ENCODE measurements around the gene RAB31. TPM values are rescaled to one million over a fixed set of nuclear protein-coding genes. Genes with fewer than 3 reads are reported as not detected.

Gene RAB31
- polyA plus RNA-seq, 1 of the 3 experiments (the other 2 are of a cell fraction), result 23.0 TPM

GRCh38 chr18:9835113-9835755 is 127.1 kb downstream of the RAB31 start (continued):
- TF ChIP-seq, protein P1, sequence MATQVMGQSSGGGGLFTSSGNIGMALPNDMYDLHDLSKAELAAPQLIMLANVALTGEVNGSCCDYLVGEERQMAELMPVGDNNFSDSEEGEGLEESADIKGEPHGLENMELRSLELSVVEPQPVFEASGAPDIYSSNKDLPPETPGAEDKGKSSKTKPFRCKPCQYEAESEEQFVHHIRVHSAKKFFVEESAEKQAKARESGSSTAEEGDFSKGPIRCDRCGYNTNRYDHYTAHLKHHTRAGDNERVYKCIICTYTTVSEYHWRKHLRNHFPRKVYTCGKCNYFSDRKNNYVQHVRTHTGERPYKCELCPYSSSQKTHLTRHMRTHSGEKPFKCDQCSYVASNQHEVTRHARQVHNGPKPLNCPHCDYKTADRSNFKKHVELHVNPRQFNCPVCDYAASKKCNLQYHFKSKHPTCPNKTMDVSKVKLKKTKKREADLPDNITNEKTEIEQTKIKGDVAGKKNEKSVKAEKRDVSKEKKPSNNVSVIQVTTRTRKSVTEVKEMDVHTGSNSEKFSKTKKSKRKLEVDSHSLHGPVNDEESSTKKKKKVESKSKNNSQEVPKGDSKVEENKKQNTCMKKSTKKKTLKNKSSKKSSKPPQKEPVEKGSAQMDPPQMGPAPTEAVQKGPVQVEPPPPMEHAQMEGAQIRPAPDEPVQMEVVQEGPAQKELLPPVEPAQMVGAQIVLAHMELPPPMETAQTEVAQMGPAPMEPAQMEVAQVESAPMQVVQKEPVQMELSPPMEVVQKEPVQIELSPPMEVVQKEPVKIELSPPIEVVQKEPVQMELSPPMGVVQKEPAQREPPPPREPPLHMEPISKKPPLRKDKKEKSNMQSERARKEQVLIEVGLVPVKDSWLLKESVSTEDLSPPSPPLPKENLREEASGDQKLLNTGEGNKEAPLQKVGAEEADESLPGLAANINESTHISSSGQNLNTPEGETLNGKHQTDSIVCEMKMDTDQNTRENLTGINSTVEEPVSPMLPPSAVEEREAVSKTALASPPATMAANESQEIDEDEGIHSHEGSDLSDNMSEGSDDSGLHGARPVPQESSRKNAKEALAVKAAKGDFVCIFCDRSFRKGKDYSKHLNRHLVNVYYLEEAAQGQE (IDR thresholded peaks at IDR 0.05; ENCODE audit: low read depth, low read length), result no peak

GRCh38 chr18:9835825-9836224 is 127.7 kb downstream of the RAB31 start:
- ChIA-PET CTCF (interaction anchor here (0.6 to 1.2 kb wide), 2 partner anchors 9 to 37 kb away, joined by 4 to 5 read pairs; no protein-coding TSS in a partner anchor), POLR2A (no interaction called here)
- TF ChIP-seq RCOR1 (IDR thresholded peaks at IDR 0.05; ENCODE audit: low read length), result no peak
- no peak for TF ChIP-seq GABPA (IDR thresholded peaks at IDR 0.05; ENCODE audit: low read depth)
- TF ChIP-seq TCF12 (IDR thresholded peaks at IDR 0.05), result no peak
- TF ChIP-seq EP300 (IDR thresholded peaks at IDR 0.05; ENCODE audit: borderline replicate concordance in 1 of 2, low read depth in 1 of 2, low read length in 1 of 2), result no peak
- TF ChIP-seq YY1 (IDR thresholded peaks at IDR 0.05; ENCODE audit: low read depth), result no peak
- no peak for TF ChIP-seq RAD21 (IDR thresholded peaks at IDR 0.05; ENCODE audit: low read length)
- TF ChIP-seq CHD2 (IDR thresholded peaks at IDR 0.05; ENCODE audit: low read length, partially characterized antibody), result no peak
- TF ChIP-seq USF1 (IDR thresholded peaks at IDR 0.05; ENCODE audit: borderline replicate concordance, low read depth), result no peak
- TF ChIP-seq, protein P1 (IDR thresholded peaks at IDR 0.05; ENCODE audit: low read depth, low read length), result no peak
- no peak for TF ChIP-seq MXI1 (IDR thresholded peaks at IDR 0.05; ENCODE audit: low read depth, low read length)
- TF ChIP-seq, protein P2, sequence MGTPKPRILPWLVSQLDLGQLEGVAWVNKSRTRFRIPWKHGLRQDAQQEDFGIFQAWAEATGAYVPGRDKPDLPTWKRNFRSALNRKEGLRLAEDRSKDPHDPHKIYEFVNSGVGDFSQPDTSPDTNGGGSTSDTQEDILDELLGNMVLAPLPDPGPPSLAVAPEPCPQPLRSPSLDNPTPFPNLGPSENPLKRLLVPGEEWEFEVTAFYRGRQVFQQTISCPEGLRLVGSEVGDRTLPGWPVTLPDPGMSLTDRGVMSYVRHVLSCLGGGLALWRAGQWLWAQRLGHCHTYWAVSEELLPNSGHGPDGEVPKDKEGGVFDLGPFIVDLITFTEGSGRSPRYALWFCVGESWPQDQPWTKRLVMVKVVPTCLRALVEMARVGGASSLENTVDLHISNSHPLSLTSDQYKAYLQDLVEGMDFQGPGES (IDR thresholded peaks at IDR 0.05; ENCODE audit: low read depth, low read length), result no peak
- TF ChIP-seq, protein P3, sequence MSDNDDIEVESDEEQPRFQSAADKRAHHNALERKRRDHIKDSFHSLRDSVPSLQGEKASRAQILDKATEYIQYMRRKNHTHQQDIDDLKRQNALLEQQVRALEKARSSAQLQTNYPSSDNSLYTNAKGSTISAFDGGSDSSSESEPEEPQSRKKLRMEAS (IDR thresholded peaks at IDR 0.05; ENCODE audit: low read depth), result no peak
- no peak for TF ChIP-seq EZH2phosphoT487 (IDR thresholded peaks at IDR 0.05; ENCODE audit: borderline replicate concordance, low read depth)
- TF ChIP-seq GATA2 (CRISPR knock-in tag; IDR thresholded peaks at IDR 0.05), result no peak
- H3F3A ChIP-seq (replicated peaks; ENCODE audit: insufficient read depth), result no peaks in the 10 kb centered on the region
- H3K9ac ChIP-seq, result no peak overlapping the region
- no peaks in the 10 kb centered on the region for H3K27me3 ChIP-seq (ENCODE audit: insufficient read depth)
- no peak overlapping the region for H3K4me3 ChIP-seq (ENCODE audit: low read depth in 2 of 2, low read length in 1 of 2)
- no peaks in the 10 kb centered on the region for H3K9me3 ChIP-seq
- H4K20me1 ChIP-seq (ENCODE audit: insufficient read depth), result no peaks in the 10 kb centered on the region
- WGBS (ENCODE audit: low lambda C conversion rate), result 77% methylated on average over 8 of the region's 10 CpGs
- H3K4me1 ChIP-seq (ENCODE audit: control insufficient read depth in 1 of 2, insufficient read depth in 2 of 2, low read depth in 1 of 2, low read length in 1 of 2), result peaks cover 0 to 7% of the 10 kb centered on the region in 2 experiments; a peak in 2 of 4 replicates
- no peak overlapping the region for H3K4me2 ChIP-seq
- no peaks in the 10 kb centered on the region for H3K36me3 ChIP-seq (replicated peaks in 1 of 2; ENCODE audit: control insufficient read depth in 1 of 2, insufficient read depth in 2 of 2, low read length in 1 of 2)
- H3K9me2 ChIP-seq, result no peaks in the 10 kb centered on the region
- H3K27ac ChIP-seq (ENCODE audit: low read depth in 2 of 2, low read length in 1 of 2), result no peak overlapping the region
- H3K79me2 ChIP-seq (ENCODE audit: insufficient read depth), result no peaks in the 10 kb centered on the region
- DNase-seq, result peak; percentile 41
- H2AFZ ChIP-seq (ENCODE audit: low read depth), result no peak overlapping the region

Measured in SK-N-SH (cell line).